Upper lobe of left lung (tissue), 6 donors: ENCODE results near the gene HHLA2. TPM values are rescaled to one million over a fixed set of nuclear protein-coding genes. Genes with fewer than 3 reads are reported as not detected.
"Not testable (repeated sequence)": the region's sequence is repeated elsewhere in the genome, so short reads cannot be mapped to it uniquely, and the experiment has no call there.

Experiments used
- ATAC-seq, 2 donors: fragments of 200-7000 bp; cut with Tn5 transposase; one replicate each; pipeline ENCODE4 v1.9.1; 2022; ENCODE audit warnings: mild to moderate bottlenecking in 2 of 2, moderate library complexity in 2 of 2; ENCODE audit not compliant: low FRiP score in 2 of 2
- DNase-seq, 2 donors: peaks; one replicate each; pipeline ENCODE4 v3.0.0-alpha.2; 2019 to 2020
- H3K27ac ChIP-seq, 4 donors: fragments of 200-600 bp; sonication (generic); one replicate each; pipeline ENCODE4 v1.5.1; 2016 to 2019
- H3K27me3 ChIP-seq, 4 donors: fragments of 200-600 bp; sonication (generic); one replicate each; pipeline ENCODE4 v1.5.1; 2017 to 2019
- H3K36me3 ChIP-seq, 4 donors: fragments of 200-600 bp; sonication (generic); one replicate each; pipeline ENCODE4 v1.5.1; 2016 to 2019
- H3K4me1 ChIP-seq, 4 donors: fragments of 200-600 bp; sonication (generic); one replicate each; pipeline ENCODE4 v1.5.1; 2018 to 2019
- H3K4me3 ChIP-seq, 4 donors: fragments of 200-600 bp; sonication (generic); one replicate each; pipeline ENCODE4 v1.5.1; 2017 to 2019; ENCODE audit warnings: mild to moderate bottlenecking in 2 of 4, moderate library complexity in 1 of 4
- H3K9me3 ChIP-seq, 4 donors: fragments of 200-600 bp; sonication (generic); one replicate each; pipeline ENCODE4 v1.5.1; 2018 to 2019
- EP300 ChIP-seq, 4 donors: sonication (generic); formaldehyde crosslinking; IDR thresholded peaks; one replicate each; pipeline ENCODE4 v1.5.1; 2017; ENCODE audit warnings: antibody characterized with exemption in 4 of 4, control low read depth in 2 of 4
- POLR2A ChIP-seq, 4 donors: fragments of 450-650 bp; IDR thresholded peaks; one replicate each; pipeline ENCODE4 v1.5.1; 2016 to 2017; ENCODE audit warnings: antibody characterized with exemption in 4 of 4, mild to moderate bottlenecking in 2 of 4
- POLR2AphosphoS5 ChIP-seq, 2 donors: sonication (generic); formaldehyde crosslinking; IDR thresholded peaks; one replicate each; pipeline ENCODE4 v1.5.1; 2017; ENCODE audit warnings: antibody characterized with exemption in 2 of 2
- WGBS, 2 donors: methylation state at CpG; one replicate each; pipeline ENCODE4 v1.1.5; 2017 to 2018; 5-methylcytosine and 5-hydroxymethylcytosine counted together
- total RNA-seq, 6 donors: library from RNA; depleted of rRNA in 4 of 6; stranded (reverse); fragments of >200 nt in 4 of 6; gene quantifications; one replicate each; pipeline versions ENCODE4 v1.1.0 to v1.2.1, GENCODE V29; 2016 to 2021
- TF ChIP-seq, protein P1 (sequence below), 6 experiments: fragments of 450-650 bp in 4 of 6; fragments of 200-600 bp in 2 of 6; sonication (generic) in 2 of 6; IDR thresholded peaks; one replicate each; pipeline ENCODE4 v1.5.1; 2016 to 2019; ENCODE audit warnings: antibody characterized with exemption in 6 of 6
- donor health status: DM: no; HTN: no; CAD: no; lungs with moderate emphysema.
- donor health status: DM: no; HTN: yes; CAD: no; lungs with severe emphysema.

HHLA2 gene
- total RNA-seq, 6 donors from 2014 or later, result 0.26 to 13.7 (median 3.1) TPM

DNA sequence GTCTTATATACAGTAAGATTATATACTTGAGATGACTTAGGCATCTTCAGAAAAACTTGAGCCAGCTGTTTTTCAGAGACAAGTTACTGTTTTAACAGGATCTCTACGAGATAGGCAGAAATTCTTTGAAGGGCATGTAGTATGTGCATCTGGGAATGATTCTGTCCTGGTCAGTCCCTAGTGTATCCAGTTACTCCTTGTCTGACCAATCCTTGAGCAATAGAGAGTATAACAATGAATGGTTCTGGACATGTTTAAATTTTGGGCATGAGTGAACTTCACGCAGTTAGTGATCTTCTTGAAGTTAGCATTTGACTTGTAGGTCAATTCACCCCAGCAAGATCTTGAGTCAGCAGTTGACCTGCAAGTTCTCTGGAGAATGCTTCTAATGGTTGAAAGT lies 24.7 kb upstream of the HHLA2 start:
- no peaks in the 10 kb centered on the region for H3K4me1 ChIP-seq
- WGBS, 2 donors, result 42 to 48% methylated on average over 2 of the region's 2 CpGs
- no peak overlapping the region for H3K27ac ChIP-seq
- no peaks in the 10 kb centered on the region for H3K36me3 ChIP-seq
- ATAC-seq (no peak), DNase-seq (no peak)
- no peak overlapping the region for H3K4me3 ChIP-seq
- no peaks in the 10 kb centered on the region for H3K27me3 ChIP-seq
- no peak for TF ChIP-seq POLR2AphosphoS5 (IDR thresholded peaks at IDR 0.05)
- no peak for TF ChIP-seq EP300 (IDR thresholded peaks at IDR 0.05)
- TF ChIP-seq, protein P1, sequence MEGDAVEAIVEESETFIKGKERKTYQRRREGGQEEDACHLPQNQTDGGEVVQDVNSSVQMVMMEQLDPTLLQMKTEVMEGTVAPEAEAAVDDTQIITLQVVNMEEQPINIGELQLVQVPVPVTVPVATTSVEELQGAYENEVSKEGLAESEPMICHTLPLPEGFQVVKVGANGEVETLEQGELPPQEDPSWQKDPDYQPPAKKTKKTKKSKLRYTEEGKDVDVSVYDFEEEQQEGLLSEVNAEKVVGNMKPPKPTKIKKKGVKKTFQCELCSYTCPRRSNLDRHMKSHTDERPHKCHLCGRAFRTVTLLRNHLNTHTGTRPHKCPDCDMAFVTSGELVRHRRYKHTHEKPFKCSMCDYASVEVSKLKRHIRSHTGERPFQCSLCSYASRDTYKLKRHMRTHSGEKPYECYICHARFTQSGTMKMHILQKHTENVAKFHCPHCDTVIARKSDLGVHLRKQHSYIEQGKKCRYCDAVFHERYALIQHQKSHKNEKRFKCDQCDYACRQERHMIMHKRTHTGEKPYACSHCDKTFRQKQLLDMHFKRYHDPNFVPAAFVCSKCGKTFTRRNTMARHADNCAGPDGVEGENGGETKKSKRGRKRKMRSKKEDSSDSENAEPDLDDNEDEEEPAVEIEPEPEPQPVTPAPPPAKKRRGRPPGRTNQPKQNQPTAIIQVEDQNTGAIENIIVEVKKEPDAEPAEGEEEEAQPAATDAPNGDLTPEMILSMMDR (IDR thresholded peaks at IDR 0.05), result no peak
- TF ChIP-seq POLR2A (IDR thresholded peaks at IDR 0.05), result no peak
- H3K9me3 ChIP-seq, result no peaks in the 10 kb centered on the region

GRCh38 chr3:108279066-108279465 lies 17.3 kb upstream of the HHLA2 start:
- H3K4me3 ChIP-seq, H3K27ac ChIP-seq, H3K27me3 ChIP-seq, ATAC-seq, H3K4me1 ChIP-seq, H3K36me3 ChIP-seq, DNase-seq: not testable (repeated sequence)
- peaks cover 7 to 27% (median 24%) of the 10 kb centered on the region in 4 donors for H3K9me3 ChIP-seq
- WGBS, 2 donors, result 72 to 92% methylated on average over 4 of the region's 4 CpGs

GRCh38 chr3:108280476-108280875 lies 15.9 kb upstream of the HHLA2 start:
- TF ChIP-seq POLR2AphosphoS5 (IDR thresholded peaks at IDR 0.05) (no peak), EP300 (IDR thresholded peaks at IDR 0.05) (no peak), POLR2A (IDR thresholded peaks at IDR 0.05) (no peak)
- TF ChIP-seq, protein P1 (IDR thresholded peaks at IDR 0.05), result no peak
- no peak for ATAC-seq
- H3K4me3 ChIP-seq, result no peak overlapping the region
- no peak for DNase-seq
- H3K4me1 ChIP-seq, result peaks cover 0 to 12% (median 0%) of the 10 kb centered on the region in 4 donors
- peaks cover 7 to 27% (median 24%) of the 10 kb centered on the region in 4 donors for H3K9me3 ChIP-seq
- no peak overlapping the region for H3K27ac ChIP-seq
- H3K36me3 ChIP-seq, result no peaks in the 10 kb centered on the region
- H3K27me3 ChIP-seq, result no peaks in the 10 kb centered on the region

GRCh38 chr3:108281670-108282069 lies 14.7 kb upstream of the HHLA2 start:
- ATAC-seq (no peak), DNase-seq (no peak)
- Histone ChIP-seq H3K9me3 (peaks cover 7 to 27% (median 24%) of the 10 kb centered on the region in 4 donors), H3K27me3 (no peaks in the 10 kb centered on the region), H3K36me3 (no peaks in the 10 kb centered on the region), H3K4me3 (no peak overlapping the region), H3K27ac (no peak overlapping the region), H3K4me1 (peaks cover 0 to 12% (median 0%) of the 10 kb centered on the region in 4 donors)
- TF ChIP-seq POLR2AphosphoS5 (IDR thresholded peaks at IDR 0.05) (no peak), POLR2A (IDR thresholded peaks at IDR 0.05) (no peak), EP300 (IDR thresholded peaks at IDR 0.05) (no peak)
- TF ChIP-seq, protein P1 (IDR thresholded peaks at IDR 0.05), result no peak

GRCh38 chr3:108283006-108283405 lies 13.3 kb upstream of the HHLA2 start:
- no peak for TF ChIP-seq POLR2A (IDR thresholded peaks at IDR 0.05)
- TF ChIP-seq, protein P1 (IDR thresholded peaks at IDR 0.05), result no peak
- peak in 1 of 2 donors; percentile 54 for TF ChIP-seq POLR2AphosphoS5 (IDR thresholded peaks at IDR 0.05)
- TF ChIP-seq EP300 (IDR thresholded peaks at IDR 0.05), result peak; percentile 48 to 96 (median 79)
- Histone ChIP-seq H3K4me1 (peaks cover 0 to 12% (median 0%) of the 10 kb centered on the region in 4 donors), H3K27me3 (no peaks in the 10 kb centered on the region), H3K27ac (peak overlapping the region; percentile 27 to 64 (median 43)), H3K4me3 (no peak overlapping the region), H3K36me3 (no peaks in the 10 kb centered on the region), H3K9me3 (peaks cover 7 to 24% (median 21%) of the 10 kb centered on the region in 4 donors)
- peak; percentile 71 to 87 for ATAC-seq
- 29 to 33% methylated on average over 1 of the region's 1 CpG for WGBS, 2 donors
- DNase-seq, result peak in 1 of 2 donors; percentile 24
